HG02852 (cell line): ENCODE measurements around the gene IL10RA.
"Not testable (repeated sequence)": the region's sequence is repeated elsewhere in the genome, so short reads cannot be mapped to it uniquely, and the experiment has no call there.

Source experiments
- ATAC-seq: cut with Tn5 transposase; IDR thresholded peaks from one replicate; pipeline ENCODE4 v1.9.1; 2021; ENCODE audit warnings: mild to moderate bottlenecking, moderate library complexity; ENCODE audit not compliant: unreplicated experiment

The IL10RA gene

GRCh38 chr11:117985953-117986887 is at the start of gene IL10RA:
Gene IL10RA, plus strand, starts transcription at chr11:117986394. Its CDS starts 74 bp downstream, at chr11:117986468.
- ATAC-seq: peak; percentile 89

- ATAC-seq: no peak
Measured at GRCh38 chr11:117936973-117937372, 49.2 kb upstream of the IL10RA start.

- no peak for ATAC-seq
Measured at GRCh38 chr11:117940736-117941135, 45.5 kb upstream of the IL10RA start.

- no peak for ATAC-seq
Measured at GRCh38 chr11:117941163-117941707, 45.0 kb upstream of the IL10RA start.

GRCh38 chr11:117941976-117942654 is 44.1 kb upstream of the IL10RA start:
- ATAC-seq: no peak

- no peak for ATAC-seq
Measured at GRCh38 chr11:117944554-117944953, 41.6 kb upstream of the IL10RA start.

- no peak for ATAC-seq
Measured at GRCh38 chr11:117945047-117945810, 41.0 kb upstream of the IL10RA start.

- ATAC-seq: no peak
Measured at GRCh38 chr11:117946156-117946841, 39.9 kb upstream of the IL10RA start.

GRCh38 chr11:117946842-117947526 is 39.2 kb upstream of the IL10RA start:
- no peak for ATAC-seq

GRCh38 chr11:117947751-117948150 is 38.4 kb upstream of the IL10RA start:
- ATAC-seq: not testable (repeated sequence)

GRCh38 chr11:117948466-117948865 is 37.7 kb upstream of the IL10RA start:
- ATAC-seq: not testable (repeated sequence)

GRCh38 chr11:117949062-117949461 is 37.1 kb upstream of the IL10RA start:
- no peak for ATAC-seq

GRCh38 chr11:117950301-117950700 is 35.9 kb upstream of the IL10RA start:
- no peak for ATAC-seq

- no peak for ATAC-seq
Measured at GRCh38 chr11:117950993-117951961, 34.9 kb upstream of the IL10RA start.

GRCh38 chr11:117953024-117953671 is 33.0 kb upstream of the IL10RA start:
- ATAC-seq: no peak

- ATAC-seq: no peak
Measured at GRCh38 chr11:117958949-117959348, 27.2 kb upstream of the IL10RA start.

GRCh38 chr11:117959438-117960149 is 26.6 kb upstream of the IL10RA start:
- no peak for ATAC-seq
